MM.1S (cell line): ENCODE data around the gene HOXB1.

Experiments used
- DNase-seq: peaks from one replicate; pipeline ENCODE4 v3.0.0-alpha.2; 2015
- H2AFZ ChIP-seq: fragments of 300-600 bp; sonication (generic); 2 replicates; pipeline ENCODE4 v1.6.0; 2016; ENCODE audit warnings: antibody characterized with exemption, low read length
- H3F3A ChIP-seq: fragments of 300-600 bp; sonication (generic); 2 replicates; pipeline ENCODE4 v1.6.1; 2016; ENCODE audit warnings: mild to moderate bottlenecking, antibody characterized with exemption, low read length, moderate library complexity, mixed read lengths; ENCODE audit not compliant: insufficient read depth
- H3K27ac ChIP-seq: fragments of 300-600 bp; sonication (generic); 2 replicates; pipeline ENCODE4 v1.5.1; 2016; ENCODE audit warnings: mild to moderate bottlenecking, low read length
- H3K27me3 ChIP-seq: fragments of 300-600 bp; sonication (generic); replicated peaks from 2 replicates; pipeline ENCODE4 v1.6.0; 2016; ENCODE audit warnings: low read length; ENCODE audit not compliant: insufficient read depth
- H3K36me3 ChIP-seq: fragments of 300-600 bp; sonication (generic); replicated peaks from 2 replicates; pipeline ENCODE4 v1.6.1; 2016; ENCODE audit warnings: mild to moderate bottlenecking, low read length, mixed read lengths; ENCODE audit not compliant: insufficient read depth
- H3K4me1 ChIP-seq: fragments of 300-600 bp; sonication (generic); 2 replicates; pipeline ENCODE4 v1.6.1; 2016; ENCODE audit warnings: low read length, mixed read lengths
- H3K4me2 ChIP-seq: fragments of 300-600 bp; sonication (generic); 2 replicates; pipeline ENCODE4 v1.6.0; 2016; ENCODE audit warnings: low read depth, low read length
- H3K4me3 ChIP-seq: fragments of 300-600 bp; sonication (generic); 2 replicates; pipeline ENCODE4 v1.5.1; 2016; ENCODE audit warnings: low read length, mixed read lengths
- H3K79me2 ChIP-seq: fragments of 300-600 bp; sonication (generic); 2 replicates; pipeline ENCODE4 v1.6.1; 2016; ENCODE audit warnings: mixed run types, low read length, mixed read lengths
- H3K9ac ChIP-seq: fragments of 300-600 bp; sonication (generic); 2 replicates; pipeline ENCODE4 v1.6.1; 2016; ENCODE audit warnings: low read length, mixed read lengths
- H3K9me2 ChIP-seq: fragments of 300-600 bp; sonication (generic); replicated peaks from 2 replicates; pipeline ENCODE4 v1.6.1; 2016; ENCODE audit warnings: mild to moderate bottlenecking, low read length, mixed read lengths; ENCODE audit not compliant: insufficient read depth
- H3K9me3 ChIP-seq: fragments of 300-600 bp; sonication (generic); replicated peaks from 2 replicates; pipeline ENCODE4 v1.6.1; 2016; ENCODE audit warnings: mild to moderate bottlenecking, low read length, mixed read lengths; ENCODE audit not compliant: insufficient read depth
- H4K20me1 ChIP-seq: fragments of 300-600 bp; sonication (generic); 2 replicates; pipeline ENCODE4 v1.6.1; 2016; ENCODE audit warnings: mild to moderate bottlenecking, low read length, moderate library complexity, mixed read lengths; ENCODE audit not compliant: insufficient read depth
- CTCF ChIP-seq: fragments of 300-600 bp; sonication (generic); IDR thresholded peaks from 2 replicates; pipeline ENCODE4 v1.5.1; 2016; ENCODE audit warnings: antibody characterized with exemption, low read length, mixed read lengths
- EZH2 ChIP-seq: fragments of 300-600 bp; sonication (generic); optimal IDR thresholded peaks from 2 replicates; pipeline ENCODE3; 2017; ENCODE audit warnings: low read depth, mild to moderate bottlenecking, antibody characterized with exemption, low read length, mixed read lengths
- EZH2phosphoT487 ChIP-seq: fragments of 300-600 bp; sonication (generic); IDR thresholded peaks from 2 replicates; pipeline ENCODE4 v1.6.1; 2018; ENCODE audit warnings: antibody characterized with exemption, low read length

The HOXB1 gene

GRCh38 chr17:48568499-48569239 is 37.9 kb upstream of the HOXB1 start:
- Histone ChIP-seq H3K9me3 (no peaks in the 10 kb centered on the region), H3K9me2 (no peaks in the 10 kb centered on the region), H3K4me1 (no peaks in the 10 kb centered on the region), H3K9ac (no peak overlapping the region), H3K27me3 (no peaks in the 10 kb centered on the region), H2AFZ (no peak overlapping the region), H3K36me3 (no peaks in the 10 kb centered on the region), H3K79me2 (0 out of 2 replicates have a peak, but pooled peaks cover 3% of the 10 kb centered on the region), H3K27ac (no peak overlapping the region), H4K20me1 (no peaks in the 10 kb centered on the region), H3F3A (no peaks in the 10 kb centered on the region), H3K4me2 (no peak overlapping the region), H3K4me3 (no peak overlapping the region)
- TF ChIP-seq EZH2 (no peak), EZH2phosphoT487 (no peak), CTCF (no peak)
- DNase-seq: no peak

GRCh38 chr17:48567646-48568354 is 37.0 kb upstream of the HOXB1 start:
- Histone ChIP-seq H2AFZ (no peak overlapping the region), H3K4me3 (no peak overlapping the region), H3K9me3 (no peaks in the 10 kb centered on the region), H3K4me2 (no peak overlapping the region), H3K27ac (no peak overlapping the region), H3K79me2 (0 out of 2 replicates have a peak, but pooled peaks cover 3% of the 10 kb centered on the region), H4K20me1 (no peaks in the 10 kb centered on the region), H3K4me1 (no peaks in the 10 kb centered on the region), H3F3A (no peaks in the 10 kb centered on the region), H3K36me3 (no peaks in the 10 kb centered on the region), H3K9ac (no peak overlapping the region), H3K27me3 (no peaks in the 10 kb centered on the region), H3K9me2 (no peaks in the 10 kb centered on the region)
- TF ChIP-seq CTCF: no peak
- no peak for TF ChIP-seq EZH2
- TF ChIP-seq EZH2phosphoT487: no peak
- no peak for DNase-seq

DNA sequence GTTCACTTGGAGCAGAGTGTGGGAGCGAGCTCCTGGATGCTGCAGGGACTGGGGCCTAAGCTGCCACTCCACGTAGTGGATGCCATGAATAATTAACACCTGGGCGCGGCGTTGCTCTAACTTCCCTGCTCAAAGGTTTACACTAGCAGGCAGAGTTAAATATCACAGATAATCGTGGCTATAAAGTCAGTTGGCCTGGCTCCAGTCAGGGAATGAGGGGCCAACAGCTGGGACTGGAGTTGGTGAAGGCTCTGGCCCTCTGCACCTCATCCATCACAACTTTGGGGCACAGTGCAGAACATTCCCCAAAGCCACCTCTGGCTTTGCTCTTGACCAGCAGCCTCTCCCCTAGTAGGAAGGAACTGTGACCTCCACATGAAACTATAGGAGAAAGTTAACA is 36.4 kb upstream of the HOXB1 start:
- H4K20me1 ChIP-seq: no peaks in the 10 kb centered on the region
- no peak for TF ChIP-seq EZH2
- TF ChIP-seq CTCF: no peak
- no peak for TF ChIP-seq EZH2phosphoT487
- no peak overlapping the region for H3K9ac ChIP-seq
- no peaks in the 10 kb centered on the region for H3K9me2 ChIP-seq
- no peaks in the 10 kb centered on the region for H3K36me3 ChIP-seq
- no peaks in the 10 kb centered on the region for H3K4me1 ChIP-seq
- no peak overlapping the region for H2AFZ ChIP-seq
- H3K27me3 ChIP-seq: no peaks in the 10 kb centered on the region
- no peak overlapping the region for H3K4me2 ChIP-seq
- H3K27ac ChIP-seq: no peak overlapping the region
- DNase-seq: no peak
- no peak overlapping the region for H3K4me3 ChIP-seq
- H3F3A ChIP-seq: no peaks in the 10 kb centered on the region
- H3K9me3 ChIP-seq: no peaks in the 10 kb centered on the region
- 0 out of 2 replicates have a peak, but pooled peaks cover 3% of the 10 kb centered on the region for H3K79me2 ChIP-seq
